WTC11 (cell line): Measurements from ENCODE around the gene BRSK2. TPM values are rescaled to one million over a fixed set of nuclear protein-coding genes. Genes with fewer than 3 reads are reported as not detected.

Source experiments
- ATAC-seq: fragments of 200-7000 bp; cut with Tn5 transposase; 2 replicates; pipeline ENCODE4 v1.10.0; 2021; ENCODE audit warnings: mild to moderate bottlenecking, moderate library complexity
- CTCF ChIA-PET: fragments of 300-600 bp; sonication (Branson Sonifier 250); formaldehyde crosslinking; loops from one replicate; lab custom pipeline; 2021; ENCODE audit warnings: antibody characterized with exemption; lab: Charles Lee
- POLR2A ChIA-PET: fragments of 350-600 bp; sonication (Branson Sonifier 250); formaldehyde crosslinking; loops from one replicate; lab custom pipeline; 2021; ENCODE audit warnings: antibody characterized with exemption; lab: Charles Lee
- DNase-seq: peaks from one replicate; pipeline ENCODE4 v3.0.0; 2021; ENCODE audit warnings: low spot score
- H3K27ac Mint-ChIP-seq: 2 replicates; pipeline ENCODE4 v1.8.0; 2021; ENCODE audit warnings: mixed read lengths
- H3K27me3 Mint-ChIP-seq: 2 replicates; pipeline ENCODE4 v1.8.0; 2021; ENCODE audit warnings: low read depth, mild to moderate bottlenecking, moderate library complexity, mixed read lengths
- H3K36me3 Mint-ChIP-seq: 2 replicates; pipeline ENCODE4 v1.8.0; 2021; ENCODE audit warnings: mixed read lengths
- H3K4me1 Mint-ChIP-seq: 2 replicates; pipeline ENCODE4 v1.8.0; 2022; ENCODE audit warnings: mixed read lengths
- H3K4me3 Mint-ChIP-seq: 2 replicates; pipeline ENCODE4 v1.8.0; 2021; ENCODE audit warnings: mild to moderate bottlenecking, moderate library complexity, mixed read lengths
- H3K9me3 Mint-ChIP-seq: 2 replicates; pipeline ENCODE4 v1.8.0; 2021; ENCODE audit warnings: mixed read lengths
- ETV6 ChIP-seq: sonication (generic); formaldehyde crosslinking; IDR thresholded peaks from 2 replicates; pipeline ENCODE4 v1.8.1; 2022; ENCODE audit warnings: mild to moderate bottlenecking, missing genetic modification reagents
- IRF2 ChIP-seq: sonication (generic); formaldehyde crosslinking; IDR thresholded peaks from 2 replicates; pipeline ENCODE4 v1.8.0; 2022; ENCODE audit warnings: low read depth, missing genetic modification reagents, borderline replicate concordance
- KAT7 ChIP-seq: sonication (generic); formaldehyde crosslinking; IDR thresholded peaks from 2 replicates; pipeline ENCODE4 v1.8.1; 2023; ENCODE audit warnings: missing genetic modification reagents, mild to moderate bottlenecking, borderline replicate concordance
- MXD4 ChIP-seq: fragments of 250-450 bp; sonication (Bioruptor Pico); IDR thresholded peaks from 2 replicates; pipeline ENCODE4 v1.8.0; 2021; ENCODE audit warnings: mild to moderate bottlenecking, moderate library complexity, borderline replicate concordance
- NFATC4 ChIP-seq: fragments of 250-450 bp; sonication (Bioruptor Pico); IDR thresholded peaks from 2 replicates; pipeline ENCODE4 v1.9.0; 2021; ENCODE audit warnings: mild to moderate bottlenecking
- NFE2L1 ChIP-seq: sonication (generic); formaldehyde crosslinking; IDR thresholded peaks from 2 replicates; pipeline ENCODE4 v1.8.1; 2023; ENCODE audit warnings: missing genetic modification reagents
- NFYB ChIP-seq: sonication (generic); formaldehyde crosslinking; conservative IDR thresholded peaks from 2 replicates; pipeline ENCODE4 v1.8.0; 2022; ENCODE audit warnings: low read depth, missing genetic modification reagents
- SMAD3 ChIP-seq: sonication (generic); formaldehyde crosslinking; IDR thresholded peaks from 2 replicates; pipeline ENCODE4 v1.8.0; 2022; ENCODE audit warnings: missing genetic modification reagents, mild to moderate bottlenecking, borderline replicate concordance
- SP1 ChIP-seq: sonication (generic); formaldehyde crosslinking; conservative IDR thresholded peaks from 2 replicates; pipeline ENCODE4 v1.8.1; 2022; ENCODE audit warnings: missing genetic modification reagents
- TP53 ChIP-seq: sonication (generic); formaldehyde crosslinking; IDR thresholded peaks from 2 replicates; pipeline ENCODE4 v1.8.1; 2023; ENCODE audit warnings: mild to moderate bottlenecking, missing genetic modification reagents
- ZBTB21 ChIP-seq: sonication (generic); formaldehyde crosslinking; IDR thresholded peaks from 2 replicates; pipeline ENCODE4 v1.8.1; 2023; ENCODE audit warnings: mild to moderate bottlenecking, missing genetic modification reagents, borderline replicate concordance
- ZNF138 ChIP-seq: sonication (generic); formaldehyde crosslinking; conservative IDR thresholded peaks from 2 replicates; pipeline ENCODE4 v1.8.1; 2022; ENCODE audit warnings: mild to moderate bottlenecking, moderate library complexity, missing genetic modification reagents
- ZNF219 ChIP-seq: sonication (generic); formaldehyde crosslinking; IDR thresholded peaks from 2 replicates; pipeline ENCODE4 v1.8.0; 2023; ENCODE audit warnings: missing genetic modification reagents, mild to moderate bottlenecking, borderline replicate concordance
- ZNF423 ChIP-seq: fragments of 250-450 bp; sonication (Bioruptor Pico); IDR thresholded peaks from 2 replicates; pipeline ENCODE4 v2.1.2; 2022; ENCODE audit warnings: mild to moderate bottlenecking, moderate library complexity
- total RNA-seq: library from RNA; stranded (reverse); gene quantifications from 3 replicates; pipeline ENCODE4 v1.2.3, GENCODE V29; 2021
- TF ChIP-seq, protein P1 (sequence below): sonication (generic); formaldehyde crosslinking; IDR thresholded peaks from 2 replicates; pipeline ENCODE4 v1.8.0; 2023; ENCODE audit warnings: mild to moderate bottlenecking, missing genetic modification reagents
- TF ChIP-seq, protein P2 (sequence below): sonication (generic); formaldehyde crosslinking; conservative IDR thresholded peaks from 2 replicates; pipeline ENCODE4 v1.8.1; 2022; ENCODE audit warnings: mild to moderate bottlenecking, missing genetic modification reagents
- TF ChIP-seq, protein P3 (sequence below): sonication (generic); formaldehyde crosslinking; IDR thresholded peaks from 2 replicates; pipeline ENCODE4 v1.8.1; 2023; ENCODE audit warnings: mild to moderate bottlenecking, missing genetic modification reagents, moderate library complexity
- TF ChIP-seq, protein P4 (sequence below): sonication (generic); formaldehyde crosslinking; IDR thresholded peaks from 2 replicates; pipeline ENCODE4 v1.8.0; 2022; ENCODE audit warnings: mild to moderate bottlenecking, missing genetic modification reagents

Gene BRSK2
- total RNA-seq, 1 experiment from 2014 or later = 34.5 TPM

DNA sequence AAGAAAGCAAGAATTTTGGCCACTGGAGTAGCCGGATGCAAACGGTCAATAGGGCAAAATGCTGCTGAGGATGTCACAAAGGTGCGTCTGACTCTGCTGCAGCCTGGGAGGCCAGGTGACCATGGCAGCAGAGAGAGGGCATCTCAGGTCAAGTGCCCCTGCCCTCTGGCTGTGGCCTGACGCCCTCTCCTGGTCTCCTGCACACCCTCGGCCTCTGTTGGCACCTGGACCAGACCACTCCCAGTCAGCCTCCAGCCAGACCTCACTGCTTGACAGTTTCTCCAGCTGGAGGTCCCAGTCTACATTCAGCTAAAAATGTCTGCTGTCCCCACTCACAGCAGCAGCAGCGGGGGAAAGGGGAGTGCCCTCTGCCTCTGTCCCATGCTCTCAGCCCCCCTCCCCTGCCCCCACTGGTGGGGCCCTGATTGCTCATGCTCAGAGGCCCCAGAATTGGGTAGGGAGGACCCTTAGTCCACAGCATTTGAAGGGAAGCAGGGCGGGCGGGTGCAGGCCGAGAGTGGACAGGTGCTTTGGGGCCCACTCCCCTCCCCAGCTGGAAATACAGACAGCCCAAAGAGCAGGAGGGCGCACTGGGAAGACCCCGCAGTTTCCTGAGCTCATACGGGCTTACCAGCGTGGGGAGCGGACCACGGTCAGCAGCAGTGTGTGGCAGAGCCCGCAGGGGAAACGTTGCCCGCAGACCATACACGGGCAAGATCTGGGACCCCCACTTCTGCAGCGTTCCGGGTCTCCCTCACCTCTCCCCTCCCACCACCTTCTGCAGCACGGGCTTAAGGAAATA lies 1.6 kb upstream of the BRSK2 start:
- POLR2A ChIA-PET = no interaction called here
- peaks cover 14% of the 10 kb centered on the region for H3K4me1 Mint-ChIP-seq
- H3K9me3 Mint-ChIP-seq = no peaks in the 10 kb centered on the region
- H3K27me3 Mint-ChIP-seq = peaks cover 21% of the 10 kb centered on the region
- no peak overlapping the region for H3K27ac Mint-ChIP-seq
- TF ChIP-seq NFATC4 (CRISPR knock-in tag) (no peak), ETV6 (CRISPR knock-in tag) (peak; percentile 42; the same call in 1 of the 2 replicates)
- TF ChIP-seq, all 79 proteins: peak for 1
- H3K36me3 Mint-ChIP-seq = no peaks in the 10 kb centered on the region
- ATAC-seq = no peak
- peak overlapping the region; percentile 72 for H3K4me3 Mint-ChIP-seq
- DNase-seq = peak; percentile 46
- CTCF ChIA-PET = interaction anchor here (0.5 to 2.4 kb wide), 11 partner anchors 33 to 453 kb away, joined by 3 to 13 read pairs (median 4); partner anchors contain the start of gene TOLLIP

DNA sequence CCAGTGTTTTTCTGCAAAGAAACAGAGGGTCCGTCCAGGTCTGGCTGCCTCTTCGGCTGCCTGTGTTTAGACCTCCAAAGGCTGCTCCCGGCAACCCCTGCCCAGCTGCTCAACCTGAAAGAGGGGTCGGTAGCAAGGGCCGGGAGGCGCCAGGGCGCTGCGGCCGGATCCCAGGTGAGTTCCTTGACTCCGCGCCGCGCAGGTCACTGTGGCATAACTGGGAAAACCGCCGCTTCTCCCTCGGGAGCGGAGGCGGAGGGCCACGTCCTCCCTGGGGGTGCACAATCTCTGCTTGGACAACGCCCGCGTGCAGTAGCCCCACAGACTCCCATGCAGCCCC lies 1.0 kb upstream of the BRSK2 start:
- Mint-ChIP-seq H3K4me1 (peaks cover 14% of the 10 kb centered on the region), H3K27ac (no peak overlapping the region), H3K4me3 (peak overlapping the region; percentile 72), H3K36me3 (0 out of 2 replicates have a peak, but pooled peaks cover 3% of the 10 kb centered on the region), H3K27me3 (peaks cover 21% of the 10 kb centered on the region), H3K9me3 (0 out of 2 replicates have a peak, but pooled peaks cover 3% of the 10 kb centered on the region)
- 0 out of 2 replicates have a peak, but pooled peaks have one; percentile 15 for TF ChIP-seq ZNF138 (CRISPR knock-in tag)
- no peak for TF ChIP-seq NFE2L1 (CRISPR knock-in tag)
- TF ChIP-seq, protein P1, sequence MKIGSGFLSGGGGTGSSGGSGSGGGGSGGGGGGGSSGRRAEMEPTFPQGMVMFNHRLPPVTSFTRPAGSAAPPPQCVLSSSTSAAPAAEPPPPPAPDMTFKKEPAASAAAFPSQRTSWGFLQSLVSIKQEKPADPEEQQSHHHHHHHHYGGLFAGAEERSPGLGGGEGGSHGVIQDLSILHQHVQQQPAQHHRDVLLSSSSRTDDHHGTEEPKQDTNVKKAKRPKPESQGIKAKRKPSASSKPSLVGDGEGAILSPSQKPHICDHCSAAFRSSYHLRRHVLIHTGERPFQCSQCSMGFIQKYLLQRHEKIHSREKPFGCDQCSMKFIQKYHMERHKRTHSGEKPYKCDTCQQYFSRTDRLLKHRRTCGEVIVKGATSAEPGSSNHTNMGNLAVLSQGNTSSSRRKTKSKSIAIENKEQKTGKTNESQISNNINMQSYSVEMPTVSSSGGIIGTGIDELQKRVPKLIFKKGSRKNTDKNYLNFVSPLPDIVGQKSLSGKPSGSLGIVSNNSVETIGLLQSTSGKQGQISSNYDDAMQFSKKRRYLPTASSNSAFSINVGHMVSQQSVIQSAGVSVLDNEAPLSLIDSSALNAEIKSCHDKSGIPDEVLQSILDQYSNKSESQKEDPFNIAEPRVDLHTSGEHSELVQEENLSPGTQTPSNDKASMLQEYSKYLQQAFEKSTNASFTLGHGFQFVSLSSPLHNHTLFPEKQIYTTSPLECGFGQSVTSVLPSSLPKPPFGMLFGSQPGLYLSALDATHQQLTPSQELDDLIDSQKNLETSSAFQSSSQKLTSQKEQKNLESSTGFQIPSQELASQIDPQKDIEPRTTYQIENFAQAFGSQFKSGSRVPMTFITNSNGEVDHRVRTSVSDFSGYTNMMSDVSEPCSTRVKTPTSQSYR (CRISPR knock-in tag) = no peak
- TF ChIP-seq ZNF219 = no peak
- TF ChIP-seq, protein P2, sequence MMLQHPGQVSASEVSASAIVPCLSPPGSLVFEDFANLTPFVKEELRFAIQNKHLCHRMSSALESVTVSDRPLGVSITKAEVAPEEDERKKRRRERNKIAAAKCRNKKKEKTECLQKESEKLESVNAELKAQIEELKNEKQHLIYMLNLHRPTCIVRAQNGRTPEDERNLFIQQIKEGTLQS (CRISPR knock-in tag) = 0 out of 2 replicates have a peak, but pooled peaks have one; percentile 26
- ChIA-PET CTCF (interaction anchor here (0.5 to 2.4 kb wide), 13 partner anchors 34 to 454 kb away, joined by 3 to 13 read pairs (median 4); partner anchors contain the start of gene TOLLIP), POLR2A (interaction anchor here (1.1 kb wide), 1 partner anchor 38 kb away, joined by 3 read pairs; no protein-coding TSS in a partner anchor)
- ATAC-seq = no peak
- peak; percentile 56 for DNase-seq

DNA sequence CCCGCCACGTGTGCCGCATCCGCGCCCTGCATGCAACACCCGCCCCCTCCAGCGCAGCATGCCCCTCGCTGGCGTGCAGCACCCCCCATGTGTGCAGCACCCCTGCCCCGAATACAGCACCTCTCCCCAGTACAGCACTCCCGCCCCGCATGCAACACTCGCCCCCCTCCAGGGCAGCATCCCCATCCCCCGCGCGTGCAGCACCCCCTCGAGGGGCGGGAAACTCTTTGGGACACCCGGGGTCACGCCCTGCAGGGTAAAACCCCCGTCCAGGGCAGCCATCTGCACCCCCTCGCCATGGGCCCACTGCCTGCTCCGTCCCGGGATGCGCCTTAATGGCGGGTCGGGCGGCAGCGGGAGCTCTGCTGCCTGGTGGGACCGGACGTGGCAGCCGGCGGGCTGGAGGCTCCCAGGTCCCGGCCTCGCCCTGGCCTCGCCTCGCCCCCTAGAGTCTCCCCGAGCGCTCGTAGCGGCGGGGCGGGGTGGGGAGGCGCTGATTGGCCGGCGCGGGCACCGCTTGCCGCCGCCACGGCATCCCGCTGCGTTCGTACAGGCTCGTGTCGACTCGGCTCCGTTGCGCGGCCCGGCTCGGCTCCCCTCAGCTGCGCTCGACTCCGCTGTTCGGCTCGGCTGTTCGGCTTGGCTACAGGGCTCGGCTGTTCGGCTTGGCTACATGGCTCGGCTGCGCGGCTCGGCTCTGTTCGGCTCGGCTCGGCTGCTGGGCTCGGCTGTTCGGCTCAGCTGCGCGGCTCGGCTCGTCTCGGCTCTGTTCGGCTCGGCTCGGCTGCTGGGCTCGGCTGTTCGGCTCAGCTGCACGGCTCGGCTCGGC lies 417 bp upstream of the BRSK2 start:
- Mint-ChIP-seq H3K9me3 (0 out of 2 replicates have a peak, but pooled peaks cover 3% of the 10 kb centered on the region), H3K36me3 (0 out of 2 replicates have a peak, but pooled peaks cover 3% of the 10 kb centered on the region), H3K4me1 (peaks cover 14% of the 10 kb centered on the region), H3K27me3 (peaks cover 21% of the 10 kb centered on the region), H3K27ac (no peak overlapping the region), H3K4me3 (peak overlapping the region; percentile 72)
- DNase-seq (peak; percentile 98), ATAC-seq (peak; percentile 96)
- POLR2A ChIA-PET = interaction anchor here (0.5 to 1.1 kb wide), 3 partner anchors 39 to 223 kb away, joined by 3 read pairs; no protein-coding TSS in a partner anchor
- CTCF ChIA-PET = interaction anchor here (0.8 to 2.4 kb wide), 17 partner anchors 12 to 206 kb away, joined by 3 to 13 read pairs (median 4); partner anchors contain the start of gene TOLLIP
- TF ChIP-seq ZNF219 (peak; percentile 38; the same call in 1 of the 2 replicates), ZNF423 (CRISPR knock-in tag) (peak; percentile 85), ZBTB21 (CRISPR knock-in tag) (0 out of 2 replicates have a peak, but pooled peaks have one; percentile 45), IRF2 (CRISPR knock-in tag) (no peak), KAT7 (CRISPR knock-in tag) (peak; percentile 63; the same call in 1 of the 2 replicates), MXD4 (CRISPR knock-in tag) (no peak), SMAD3 (CRISPR knock-in tag) (peak; percentile 42; the same call in 1 of the 2 replicates), TP53 (CRISPR knock-in tag) (peak; percentile 73; the same call in 1 of the 2 replicates), SP1 (peak; percentile 61; the same call in 1 of the 2 replicates), NFYB (peak; percentile 60; the same call in 1 of the 2 replicates), NFE2L1 (CRISPR knock-in tag) (no peak)
- TF ChIP-seq, protein P1 (CRISPR knock-in tag) = no peak
- TF ChIP-seq, protein P3, sequence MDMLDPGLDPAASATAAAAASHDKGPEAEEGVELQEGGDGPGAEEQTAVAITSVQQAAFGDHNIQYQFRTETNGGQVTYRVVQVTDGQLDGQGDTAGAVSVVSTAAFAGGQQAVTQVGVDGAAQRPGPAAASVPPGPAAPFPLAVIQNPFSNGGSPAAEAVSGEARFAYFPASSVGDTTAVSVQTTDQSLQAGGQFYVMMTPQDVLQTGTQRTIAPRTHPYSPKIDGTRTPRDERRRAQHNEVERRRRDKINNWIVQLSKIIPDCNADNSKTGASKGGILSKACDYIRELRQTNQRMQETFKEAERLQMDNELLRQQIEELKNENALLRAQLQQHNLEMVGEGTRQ (CRISPR knock-in tag) = 0 out of 2 replicates have a peak, but pooled peaks have one; percentile 21
- TF ChIP-seq, protein P4, sequence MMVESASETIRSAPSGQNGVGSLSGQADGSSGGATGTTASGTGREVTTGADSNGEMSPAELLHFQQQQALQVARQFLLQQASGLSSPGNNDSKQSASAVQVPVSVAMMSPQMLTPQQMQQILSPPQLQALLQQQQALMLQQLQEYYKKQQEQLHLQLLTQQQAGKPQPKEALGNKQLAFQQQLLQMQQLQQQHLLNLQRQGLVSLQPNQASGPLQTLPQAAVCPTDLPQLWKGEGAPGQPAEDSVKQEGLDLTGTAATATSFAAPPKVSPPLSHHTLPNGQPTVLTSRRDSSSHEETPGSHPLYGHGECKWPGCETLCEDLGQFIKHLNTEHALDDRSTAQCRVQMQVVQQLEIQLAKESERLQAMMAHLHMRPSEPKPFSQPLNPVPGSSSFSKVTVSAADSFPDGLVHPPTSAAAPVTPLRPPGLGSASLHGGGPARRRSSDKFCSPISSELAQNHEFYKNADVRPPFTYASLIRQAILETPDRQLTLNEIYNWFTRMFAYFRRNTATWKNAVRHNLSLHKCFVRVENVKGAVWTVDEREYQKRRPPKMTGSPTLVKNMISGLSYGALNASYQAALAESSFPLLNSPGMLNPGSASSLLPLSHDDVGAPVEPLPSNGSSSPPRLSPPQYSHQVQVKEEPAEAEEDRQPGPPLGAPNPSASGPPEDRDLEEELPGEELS (CRISPR knock-in tag) = no peak; the same call in 1 of the 2 replicates
